ENCODE results near the gene L2HGDH. TPM values are rescaled to one million over a fixed set of nuclear protein-coding genes. Genes with fewer than 3 reads are reported as not detected.

The L2HGDH gene
- total and polyA plus RNA-seq, 10 of the 15 experiments (the other 5 are each of a cell fraction or from before 2014, with no cell fraction given), result 2.6 to 18.3 (median 13.5) TPM

DNA sequence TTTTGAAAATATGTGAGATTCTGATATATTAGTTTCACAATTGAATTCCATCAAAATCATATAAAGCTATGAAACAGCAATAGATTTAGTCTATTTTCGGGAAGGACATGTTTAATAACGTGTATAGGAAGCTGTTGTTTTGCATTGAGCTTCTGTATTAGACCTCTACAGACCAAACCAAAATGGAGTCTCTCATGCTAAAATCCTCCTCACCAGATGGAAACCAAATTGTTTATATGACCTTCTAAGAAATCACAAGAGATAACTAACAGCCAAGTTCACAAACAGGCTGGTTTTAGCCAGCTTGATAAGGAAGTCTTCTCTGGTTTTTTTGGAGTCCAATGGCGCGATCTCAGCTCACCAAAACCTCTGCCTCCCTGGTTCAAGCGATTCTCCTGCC lies 23.9 kb downstream of the L2HGDH start:
- H2AFZ ChIP-seq (ENCODE audit: control insufficient read depth, low read depth, low read length), result no peak overlapping the region
- no peaks in the 10 kb centered on the region for H3K9me3 ChIP-seq (replicated peaks; ENCODE audit: control insufficient read depth, insufficient read depth, low read length)
- TF ChIP-seq NR2F1 (conservative IDR thresholded peaks at IDR 0.05), result no peak
- TF ChIP-seq CBX3 (IDR thresholded peaks at IDR 0.05; ENCODE audit: borderline replicate concordance, low read depth), result no peak
- no peak for TF ChIP-seq MTA3 (IDR thresholded peaks at IDR 0.05; ENCODE audit: borderline replicate concordance, low read length)
- no peak for TF ChIP-seq RBBP5 (conservative IDR thresholded peaks at IDR 0.05)
- TF ChIP-seq, protein P1, sequence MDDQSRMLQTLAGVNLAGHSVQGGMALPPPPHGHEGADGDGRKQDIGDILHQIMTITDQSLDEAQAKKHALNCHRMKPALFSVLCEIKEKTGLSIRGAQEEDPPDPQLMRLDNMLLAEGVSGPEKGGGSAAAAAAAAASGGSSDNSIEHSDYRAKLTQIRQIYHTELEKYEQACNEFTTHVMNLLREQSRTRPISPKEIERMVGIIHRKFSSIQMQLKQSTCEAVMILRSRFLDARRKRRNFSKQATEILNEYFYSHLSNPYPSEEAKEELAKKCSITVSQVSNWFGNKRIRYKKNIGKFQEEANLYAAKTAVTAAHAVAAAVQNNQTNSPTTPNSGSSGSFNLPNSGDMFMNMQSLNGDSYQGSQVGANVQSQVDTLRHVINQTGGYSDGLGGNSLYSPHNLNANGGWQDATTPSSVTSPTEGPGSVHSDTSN (IDR thresholded peaks at IDR 0.05; ENCODE audit: insufficient replicate concordance, low read depth, low read length), result no peak
- TF ChIP-seq, protein P2, sequence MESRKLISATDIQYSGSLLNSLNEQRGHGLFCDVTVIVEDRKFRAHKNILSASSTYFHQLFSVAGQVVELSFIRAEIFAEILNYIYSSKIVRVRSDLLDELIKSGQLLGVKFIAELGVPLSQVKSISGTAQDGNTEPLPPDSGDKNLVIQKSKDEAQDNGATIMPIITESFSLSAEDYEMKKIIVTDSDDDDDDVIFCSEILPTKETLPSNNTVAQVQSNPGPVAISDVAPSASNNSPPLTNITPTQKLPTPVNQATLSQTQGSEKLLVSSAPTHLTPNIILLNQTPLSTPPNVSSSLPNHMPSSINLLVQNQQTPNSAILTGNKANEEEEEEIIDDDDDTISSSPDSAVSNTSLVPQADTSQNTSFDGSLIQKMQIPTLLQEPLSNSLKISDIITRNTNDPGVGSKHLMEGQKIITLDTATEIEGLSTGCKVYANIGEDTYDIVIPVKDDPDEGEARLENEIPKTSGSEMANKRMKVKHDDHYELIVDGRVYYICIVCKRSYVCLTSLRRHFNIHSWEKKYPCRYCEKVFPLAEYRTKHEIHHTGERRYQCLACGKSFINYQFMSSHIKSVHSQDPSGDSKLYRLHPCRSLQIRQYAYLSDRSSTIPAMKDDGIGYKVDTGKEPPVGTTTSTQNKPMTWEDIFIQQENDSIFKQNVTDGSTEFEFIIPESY (IDR thresholded peaks at IDR 0.05), result no peak
- no peak for TF ChIP-seq TBL1XR1 (IDR thresholded peaks at IDR 0.05; ENCODE audit: low read depth, low read length)
- TF ChIP-seq NFIC (IDR thresholded peaks at IDR 0.05; ENCODE audit: low read depth, low read length), result no peak
- no peak for TF ChIP-seq CHD4 (IDR thresholded peaks at IDR 0.05)
- TF ChIP-seq RUNX3 (IDR thresholded peaks at IDR 0.05; ENCODE audit: low read length), result no peak
- TF ChIP-seq CREM (IDR thresholded peaks at IDR 0.05; ENCODE audit: low read depth), result no peak
- no peak for TF ChIP-seq SPI1 (IDR thresholded peaks at IDR 0.05; ENCODE audit: borderline replicate concordance, insufficient read depth, low read depth, low read length)
- no peak for TF ChIP-seq NFYB (IDR thresholded peaks at IDR 0.05; ENCODE audit: insufficient read depth, low read depth, low read length)
- TF ChIP-seq SUZ12 (IDR thresholded peaks at IDR 0.05; ENCODE audit: unreplicated experiment), result no peak
- TF ChIP-seq NR2C2 (IDR thresholded peaks at IDR 0.05; ENCODE audit: borderline replicate concordance, control insufficient read depth, insufficient read length, low read depth), result no peak
- TF ChIP-seq POLR2A (IDR thresholded peaks at IDR 0.05; ENCODE audit: low read depth, low read length), result no peak
- TF ChIP-seq SP1 (IDR thresholded peaks at IDR 0.05; ENCODE audit: low read depth, low read length), result no peak
- TF ChIP-seq, protein P3, sequence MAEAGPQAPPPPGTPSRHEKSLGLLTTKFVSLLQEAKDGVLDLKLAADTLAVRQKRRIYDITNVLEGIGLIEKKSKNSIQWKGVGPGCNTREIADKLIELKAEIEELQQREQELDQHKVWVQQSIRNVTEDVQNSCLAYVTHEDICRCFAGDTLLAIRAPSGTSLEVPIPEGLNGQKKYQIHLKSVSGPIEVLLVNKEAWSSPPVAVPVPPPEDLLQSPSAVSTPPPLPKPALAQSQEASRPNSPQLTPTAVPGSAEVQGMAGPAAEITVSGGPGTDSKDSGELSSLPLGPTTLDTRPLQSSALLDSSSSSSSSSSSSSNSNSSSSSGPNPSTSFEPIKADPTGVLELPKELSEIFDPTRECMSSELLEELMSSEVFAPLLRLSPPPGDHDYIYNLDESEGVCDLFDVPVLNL (IDR thresholded peaks at IDR 0.05; ENCODE audit: low read depth, low read length), result no peak
- no peak for TF ChIP-seq HDAC2 (IDR thresholded peaks at IDR 0.05)
- TF ChIP-seq FOXM1 (IDR thresholded peaks at IDR 0.05; ENCODE audit: low read depth, low read length), result no peak
- WGBS (ENCODE audit: insufficient coverage, insufficient replicate concordance, low lambda C conversion rate, missing lambda C conversion rate), result 98% methylated on average over 5 of the region's 5 CpGs
- no TSS peak for BruUV-seq (replicated peaks)
- ChIA-PET POLR2A (interaction anchor here (0.5 to 0.6 kb wide), 2 partner anchors 96 to 440 kb away, joined by 3 read pairs; no protein-coding TSS in a partner anchor), CTCF (interaction anchor here (1.2 kb wide), 1 partner anchor 33 kb away, joined by 5 read pairs; no protein-coding TSS in a partner anchor), RAD21 (ENCODE audit: unreplicated experiment) (no interaction called here), SMC1A (ENCODE audit: uncharacterized antibody, unreplicated experiment) (interaction anchor here (0.9 kb wide), 1 partner anchor 48 kb away, joined by 3 read pairs; no protein-coding TSS in a partner anchor)
- H3K36me3 ChIP-seq (ENCODE audit: control insufficient read depth in 2 of 2, insufficient read depth in 2 of 2, low read length in 1 of 2), result no peaks in the 10 kb centered on the region; a peak in 2 of 4 replicates
- intact Hi-C loops (cut with micrococcal nuclease; ENCODE audit: unreplicated experiment), result no loop called here
- no peak for FAIRE-seq
- ATAC-seq, result no peak
- in situ Hi-C loops (cut with MboI), result no loop called here
- H3K27me3 ChIP-seq (replicated peaks in 1 of 2; ENCODE audit: control insufficient read depth in 2 of 2, insufficient read depth in 2 of 2, low read length in 1 of 2), result no peaks in the 10 kb centered on the region
- DNase-seq (ENCODE audit: low read depth, low spot score), result no peak
- H3K27ac ChIP-seq (ENCODE audit: control insufficient read depth, insufficient read depth), result no peak overlapping the region
- H3K9ac ChIP-seq (ENCODE audit: control insufficient read depth, insufficient read depth, low read length), result no peak overlapping the region
- no peaks in the 10 kb centered on the region for H3K79me2 ChIP-seq (ENCODE audit: control insufficient read depth, insufficient read depth, low read length)
- no peaks in the 10 kb centered on the region for H4K20me1 ChIP-seq (ENCODE audit: control insufficient read depth, insufficient read depth)
- H3K4me3 ChIP-seq, result no peak overlapping the region
- H3K4me2 ChIP-seq (ENCODE audit: control insufficient read depth, insufficient read depth), result no peak overlapping the region
- H3K4me1 ChIP-seq (ENCODE audit: control insufficient read depth, insufficient read depth, low read length), result no peaks in the 10 kb centered on the region
